Measurements from ENCODE around the gene TCF25.

DNA sequence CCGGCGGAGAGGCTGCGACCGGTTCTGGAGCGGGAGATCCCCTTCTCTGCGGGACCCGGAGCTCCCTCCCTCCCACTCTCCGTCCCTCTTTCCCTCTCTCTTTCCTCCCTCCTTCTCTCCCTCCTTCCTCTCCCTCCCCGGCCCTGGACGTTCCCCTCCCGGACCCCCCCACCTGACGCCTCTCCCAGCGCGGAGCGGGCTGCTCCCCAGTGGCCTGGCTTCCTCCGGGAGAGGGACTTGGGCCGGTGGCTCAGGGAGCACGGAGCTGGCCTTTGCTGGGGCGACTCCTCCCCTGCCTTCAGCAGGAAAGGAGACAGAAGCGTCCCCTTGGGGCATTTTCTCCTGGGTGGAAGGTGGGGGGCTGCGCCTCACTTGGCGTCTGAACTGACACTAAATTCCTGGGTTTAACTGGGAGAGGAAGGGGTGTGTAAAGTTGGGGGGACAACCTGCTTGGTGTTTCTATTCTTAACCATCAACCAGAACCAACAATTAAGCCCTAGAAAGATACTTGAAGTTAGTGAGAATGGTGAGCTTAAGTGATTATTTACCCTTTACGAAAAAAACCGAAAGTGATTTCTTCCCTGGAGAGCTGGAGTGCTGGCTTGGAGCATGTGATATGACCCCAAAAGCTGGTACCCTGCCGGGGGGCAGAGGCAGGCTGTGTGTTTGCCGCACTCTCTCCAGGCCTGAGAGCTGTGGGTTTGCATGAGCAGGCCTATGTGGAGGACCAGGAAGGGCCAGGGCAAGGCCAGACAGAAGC, 44.3 kb upstream of the TCF25 start:
- TF ChIP-seq, protein P1, sequence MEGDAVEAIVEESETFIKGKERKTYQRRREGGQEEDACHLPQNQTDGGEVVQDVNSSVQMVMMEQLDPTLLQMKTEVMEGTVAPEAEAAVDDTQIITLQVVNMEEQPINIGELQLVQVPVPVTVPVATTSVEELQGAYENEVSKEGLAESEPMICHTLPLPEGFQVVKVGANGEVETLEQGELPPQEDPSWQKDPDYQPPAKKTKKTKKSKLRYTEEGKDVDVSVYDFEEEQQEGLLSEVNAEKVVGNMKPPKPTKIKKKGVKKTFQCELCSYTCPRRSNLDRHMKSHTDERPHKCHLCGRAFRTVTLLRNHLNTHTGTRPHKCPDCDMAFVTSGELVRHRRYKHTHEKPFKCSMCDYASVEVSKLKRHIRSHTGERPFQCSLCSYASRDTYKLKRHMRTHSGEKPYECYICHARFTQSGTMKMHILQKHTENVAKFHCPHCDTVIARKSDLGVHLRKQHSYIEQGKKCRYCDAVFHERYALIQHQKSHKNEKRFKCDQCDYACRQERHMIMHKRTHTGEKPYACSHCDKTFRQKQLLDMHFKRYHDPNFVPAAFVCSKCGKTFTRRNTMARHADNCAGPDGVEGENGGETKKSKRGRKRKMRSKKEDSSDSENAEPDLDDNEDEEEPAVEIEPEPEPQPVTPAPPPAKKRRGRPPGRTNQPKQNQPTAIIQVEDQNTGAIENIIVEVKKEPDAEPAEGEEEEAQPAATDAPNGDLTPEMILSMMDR (IDR thresholded peaks at IDR 0.05) = no peak
- TF ChIP-seq, protein P2, sequence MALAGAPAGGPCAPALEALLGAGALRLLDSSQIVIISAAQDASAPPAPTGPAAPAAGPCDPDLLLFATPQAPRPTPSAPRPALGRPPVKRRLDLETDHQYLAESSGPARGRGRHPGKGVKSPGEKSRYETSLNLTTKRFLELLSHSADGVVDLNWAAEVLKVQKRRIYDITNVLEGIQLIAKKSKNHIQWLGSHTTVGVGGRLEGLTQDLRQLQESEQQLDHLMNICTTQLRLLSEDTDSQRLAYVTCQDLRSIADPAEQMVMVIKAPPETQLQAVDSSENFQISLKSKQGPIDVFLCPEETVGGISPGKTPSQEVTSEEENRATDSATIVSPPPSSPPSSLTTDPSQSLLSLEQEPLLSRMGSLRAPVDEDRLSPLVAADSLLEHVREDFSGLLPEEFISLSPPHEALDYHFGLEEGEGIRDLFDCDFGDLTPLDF (CRISPR knock-in tag; IDR thresholded peaks at IDR 0.05) = no peak
- TF ChIP-seq NR3C1 (CRISPR knock-in tag; conservative IDR thresholded peaks at IDR 0.05; ENCODE audit: low read depth) (no peak), PRRX2 (CRISPR knock-in tag; IDR thresholded peaks at IDR 0.05) (no peak), ZNF121 (CRISPR knock-in tag; IDR thresholded peaks at IDR 0.05) (no peak), MXD4 (CRISPR knock-in tag; IDR thresholded peaks at IDR 0.05; ENCODE audit: borderline replicate concordance) (no peak), ZBTB21 (CRISPR knock-in tag; IDR thresholded peaks at IDR 0.05; ENCODE audit: borderline replicate concordance) (no peak), FOXP1 (CRISPR knock-in tag; IDR thresholded peaks at IDR 0.05; ENCODE audit: borderline replicate concordance) (no peak), ZNF396 (CRISPR knock-in tag; IDR thresholded peaks at IDR 0.05; ENCODE audit: borderline replicate concordance) (no peak)
- TF ChIP-seq, protein P3, sequence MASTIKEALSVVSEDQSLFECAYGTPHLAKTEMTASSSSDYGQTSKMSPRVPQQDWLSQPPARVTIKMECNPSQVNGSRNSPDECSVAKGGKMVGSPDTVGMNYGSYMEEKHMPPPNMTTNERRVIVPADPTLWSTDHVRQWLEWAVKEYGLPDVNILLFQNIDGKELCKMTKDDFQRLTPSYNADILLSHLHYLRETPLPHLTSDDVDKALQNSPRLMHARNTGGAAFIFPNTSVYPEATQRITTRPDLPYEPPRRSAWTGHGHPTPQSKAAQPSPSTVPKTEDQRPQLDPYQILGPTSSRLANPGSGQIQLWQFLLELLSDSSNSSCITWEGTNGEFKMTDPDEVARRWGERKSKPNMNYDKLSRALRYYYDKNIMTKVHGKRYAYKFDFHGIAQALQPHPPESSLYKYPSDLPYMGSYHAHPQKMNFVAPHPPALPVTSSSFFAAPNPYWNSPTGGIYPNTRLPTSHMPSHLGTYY (CRISPR knock-in tag; IDR thresholded peaks at IDR 0.05) = no peak
- TF ChIP-seq, protein P4, sequence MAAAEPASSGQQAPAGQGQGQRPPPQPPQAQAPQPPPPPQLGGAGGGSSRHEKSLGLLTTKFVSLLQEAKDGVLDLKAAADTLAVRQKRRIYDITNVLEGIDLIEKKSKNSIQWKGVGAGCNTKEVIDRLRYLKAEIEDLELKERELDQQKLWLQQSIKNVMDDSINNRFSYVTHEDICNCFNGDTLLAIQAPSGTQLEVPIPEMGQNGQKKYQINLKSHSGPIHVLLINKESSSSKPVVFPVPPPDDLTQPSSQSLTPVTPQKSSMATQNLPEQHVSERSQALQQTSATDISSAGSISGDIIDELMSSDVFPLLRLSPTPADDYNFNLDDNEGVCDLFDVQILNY (CRISPR knock-in tag; IDR thresholded peaks at IDR 0.05) = no peak
- TF ChIP-seq, protein P5, sequence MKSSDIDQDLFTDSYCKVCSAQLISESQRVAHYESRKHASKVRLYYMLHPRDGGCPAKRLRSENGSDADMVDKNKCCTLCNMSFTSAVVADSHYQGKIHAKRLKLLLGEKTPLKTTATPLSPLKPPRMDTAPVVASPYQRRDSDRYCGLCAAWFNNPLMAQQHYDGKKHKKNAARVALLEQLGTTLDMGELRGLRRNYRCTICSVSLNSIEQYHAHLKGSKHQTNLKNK (CRISPR knock-in tag; IDR thresholded peaks at IDR 0.05) = no peak
